ENCODE measurements around the gene PLXNA4. TPM values are rescaled to one million over a fixed set of nuclear protein-coding genes. Genes with fewer than 3 reads are reported as not detected.

The PLXNA4 gene
- total RNA-seq, 2 experiments from 2014 or later: 0.18 to 0.70 TPM

GRCh38 chr7:132485136-132485535 lies 91.1 kb downstream of the PLXNA4 start:
- Mint-ChIP-seq H3K36me3 (ENCODE audit: low read depth) (no peaks in the 10 kb centered on the region), H3K9me3 (no peaks in the 10 kb centered on the region), H3K4me3 (no peak overlapping the region), H3K27me3 (no peaks in the 10 kb centered on the region), H3K4me1 (ENCODE audit: low read depth) (peaks cover 49% of the 10 kb centered on the region), H3K27ac (peak overlapping the region; percentile 70)
- ChIA-PET CTCF (interaction anchor here (0.8 to 1.2 kb wide), 4 partner anchors 9 to 98 kb away, joined by 3 to 4 read pairs (median 3); no protein-coding TSS in a partner anchor), POLR2A (interaction anchor here (0.6 to 1.1 kb wide), 3 partner anchors 18 to 32 kb away, joined by 3 read pairs; no protein-coding TSS in a partner anchor)
- no peak for TF ChIP-seq CTCF (IDR thresholded peaks at IDR 0.05)
- no peak for DNase-seq
- intact Hi-C loops (cut with micrococcal nuclease): no loop called here
- no peak for ATAC-seq

GRCh38 chr7:132482866-132483265 lies 93.4 kb downstream of the PLXNA4 start:
- TF ChIP-seq CTCF (IDR thresholded peaks at IDR 0.05): no peak
- Mint-ChIP-seq H3K4me3 (no peak overlapping the region), H3K36me3 (ENCODE audit: low read depth) (no peaks in the 10 kb centered on the region), H3K9me3 (no peaks in the 10 kb centered on the region), H3K27me3 (no peaks in the 10 kb centered on the region), H3K4me1 (ENCODE audit: low read depth) (peaks cover 38% of the 10 kb centered on the region), H3K27ac (no peak overlapping the region)
- POLR2A ChIA-PET: no interaction called here
- CTCF ChIA-PET: interaction anchor here (0.7 kb wide), 1 partner anchor 19 kb away, joined by 4 read pairs; no protein-coding TSS in a partner anchor
- intact Hi-C loops (cut with micrococcal nuclease): no loop called here
- ATAC-seq: no peak
- DNase-seq: no peak

- intact Hi-C loops (cut with micrococcal nuclease): no loop called here
- DNase-seq (no peak), ATAC-seq (no peak)
- ChIA-PET CTCF (no interaction called here), POLR2A (no interaction called here)
- TF ChIP-seq CTCF (IDR thresholded peaks at IDR 0.05): no peak
- Mint-ChIP-seq H3K27ac (no peak overlapping the region), H3K4me1 (ENCODE audit: low read depth) (peaks cover 16% of the 10 kb centered on the region), H3K9me3 (peaks cover 3% of the 10 kb centered on the region), H3K36me3 (ENCODE audit: low read depth) (no peaks in the 10 kb centered on the region), H3K4me3 (no peak overlapping the region), H3K27me3 (no peaks in the 10 kb centered on the region)
Observed at GRCh38 chr7:132480534-132480933, 95.7 kb downstream of the PLXNA4 start.

GRCh38 chr7:132476541-132476940 lies 99.7 kb downstream of the PLXNA4 start:
- ATAC-seq (no peak), DNase-seq (no peak)
- Mint-ChIP-seq H3K27ac (no peak overlapping the region), H3K27me3 (no peaks in the 10 kb centered on the region), H3K9me3 (peaks cover 3% of the 10 kb centered on the region), H3K4me1 (ENCODE audit: low read depth) (peaks cover 14% of the 10 kb centered on the region), H3K4me3 (no peak overlapping the region), H3K36me3 (ENCODE audit: low read depth) (no peaks in the 10 kb centered on the region)
- intact Hi-C loops (cut with micrococcal nuclease): no loop called here
- ChIA-PET CTCF (interaction anchor here (0.8 to 1.8 kb wide), 5 partner anchors 9 to 104 kb away, joined by 3 to 6 read pairs (median 3); no protein-coding TSS in a partner anchor), POLR2A (no interaction called here)
- no peak for TF ChIP-seq CTCF (IDR thresholded peaks at IDR 0.05)

GRCh38 chr7:132475669-132476116 lies 100.6 kb downstream of the PLXNA4 start:
- DNase-seq (no peak), ATAC-seq (no peak)
- no peak for TF ChIP-seq CTCF (IDR thresholded peaks at IDR 0.05)
- H3K9me3 Mint-ChIP-seq: peaks cover 3% of the 10 kb centered on the region
- H3K4me1 Mint-ChIP-seq (ENCODE audit: low read depth): peaks cover 14% of the 10 kb centered on the region
- H3K27me3 Mint-ChIP-seq: no peaks in the 10 kb centered on the region
- H3K27ac Mint-ChIP-seq: no peak overlapping the region
- no peaks in the 10 kb centered on the region for H3K36me3 Mint-ChIP-seq (ENCODE audit: low read depth)
- intact Hi-C loops (cut with micrococcal nuclease): no loop called here
- POLR2A ChIA-PET: no interaction called here
- no peak overlapping the region for H3K4me3 Mint-ChIP-seq
- CTCF ChIA-PET: interaction anchor here (1.2 to 1.8 kb wide), 3 partner anchors 9 to 105 kb away, joined by 3 to 6 read pairs (median 3); no protein-coding TSS in a partner anchor

Data from activated CD8-positive, alpha-beta T cell treated with anti-CD3 and anti-CD28 coated beads for 36 hours (primary cell).